Ovary (tissue), 9 donors: Measurements from ENCODE around the gene PLXNA4. TPM values are rescaled to one million over a fixed set of nuclear protein-coding genes. Genes with fewer than 3 reads are reported as not detected.

Source experiments
- DNase-seq, 5 donors: peaks; one replicate each; pipeline ENCODE4 v3.0.0-alpha.2; 2019 to 2020
- H3K27ac ChIP-seq, 2 donors: fragments of 200-600 bp; one replicate each; pipeline versions ENCODE4 v1.5.1 to v1.8.0; 2019 to 2022
- H3K27me3 ChIP-seq: fragments of 200-600 bp; one replicate; pipeline ENCODE4 v1.8.0; 2022
- H3K36me3 ChIP-seq: fragments of 200-600 bp; sonication (generic); one replicate; pipeline ENCODE4 v1.5.1; 2019
- H3K4me1 ChIP-seq: one replicate; pipeline ENCODE4 v1.8.1; 2013; ENCODE audit warnings: mild to moderate bottlenecking, moderate library complexity; ENCODE audit not compliant: insufficient read depth
- H3K4me3 ChIP-seq: fragments of 200-600 bp; sonication (generic); one replicate; pipeline ENCODE4 v1.5.1; 2017
- H3K9me3 ChIP-seq, 2 donors: fragments of 200-600 bp in 1 of 2; sonication (generic) in 1 of 2; one replicate each; pipeline versions ENCODE4 v1.5.1 to v1.8.1; 2013 to 2019; ENCODE audit warnings: mild to moderate bottlenecking in 1 of 2, moderate library complexity in 1 of 2
- CTCF ChIP-seq, 3 donors: fragments of 450-650 bp in 2 of 3; fragments of 200-600 bp in 1 of 3; IDR thresholded peaks; one replicate each; pipeline versions ENCODE4 v1.5.1 to v1.8.0; 2016 to 2022; ENCODE audit warnings: antibody characterized with exemption in 3 of 3, mild to moderate bottlenecking in 1 of 3
- EP300 ChIP-seq: sonication (generic); formaldehyde crosslinking; IDR thresholded peaks from one replicate; pipeline ENCODE4 v1.6.1; 2017; ENCODE audit warnings: antibody characterized with exemption
- POLR2A ChIP-seq: fragments of 450-650 bp; IDR thresholded peaks from one replicate; pipeline ENCODE4 v1.6.1; 2017; ENCODE audit warnings: antibody characterized with exemption, mild to moderate bottlenecking, moderate library complexity
- WGBS, 3 donors: extraction: QIAGEN DNeasy Blood & Tissue Kit in 1 of 3; methylation state at CpG; one replicate each; pipeline versions ENCODE4 v1.1.5 to v1.1.7; 2013 to 2017; 5-methylcytosine and 5-hydroxymethylcytosine counted together
- intact Hi-C, 4 donors: fragments of 100-400 bp; cut with DNase I; formaldehyde crosslinking; loops; one replicate each; pipeline versions ENCODE4 v1.11.0 to v1.15.1; 2022 to 2023
- polyA plus RNA-seq, 2 donors: library from polyadenylated mRNA; stranded (reverse); fragments of 200-250 nt in 1 of 2; fragments of 350-450 nt in 1 of 2; fragmentation: Illumina TruSeq in 1 of 2; extraction: RNeasy Lipid Tissue Mini Kit (QIAGEN cat#74804) in 1 of 2; gene quantifications; one replicate each; pipeline ENCODE4 v1.2.3, GENCODE V29; 2013 to 2014
- total RNA-seq, 7 donors: library from RNA; depleted of rRNA in 2 of 7; stranded (reverse); fragments of >200 nt in 2 of 7; fragmentation: NEBNext Ultra II Directional in 3 of 7; extraction: Animal tissue kit (Norgen Biotek cat#: 25700) in 3 of 7; gene quantifications; one replicate each; pipeline versions ENCODE4 v1.1.0 to v1.2.4, GENCODE V29; 2016 to 2023
- donor health status: DM: no; HTN: no; CAD: no; lungs with moderate emphysema.
- donor health status: DM: no; HTN: no; CAD: no.
- donor health status: Bipolar disorder and iron deficiency.
- donor health status: DM: yes; HTN: yes; CAD: no.
- donor health status: DM: no; HTN: no; CAD: no.
- donor health status: DM: yes; HTN: yes; CAD: no.

PLXNA4 gene
- total and polyA plus RNA-seq, 9 donors: 5.1 to 39.9 (median 11.4) TPM

DNA sequence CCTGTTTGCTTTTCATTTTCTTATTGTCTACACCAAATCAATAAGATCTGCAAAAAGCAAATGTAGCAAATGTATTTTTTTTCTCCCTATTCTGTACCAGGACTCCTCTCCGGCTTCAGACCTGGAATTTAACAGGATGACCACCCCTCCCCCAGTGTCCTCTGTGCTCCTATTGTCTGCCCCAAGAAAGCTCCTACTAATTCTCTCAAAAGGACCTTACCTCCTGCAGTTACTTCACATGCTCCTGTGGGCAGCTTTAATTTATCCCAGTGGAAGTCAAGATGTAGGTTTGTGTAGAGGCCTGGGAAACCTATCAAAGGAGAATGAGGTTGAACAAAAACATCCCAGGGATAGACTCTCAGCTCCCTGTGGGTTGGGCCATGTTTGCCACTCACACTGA lies 31.3 kb downstream of the PLXNA4 start:
- Histone ChIP-seq H3K36me3 (no peaks in the 10 kb centered on the region), H3K27ac (no peak overlapping the region), H3K4me3 (no peak overlapping the region), H3K4me1 (peaks cover 3% of the 10 kb centered on the region), H3K9me3 (no peaks in the 10 kb centered on the region), H3K27me3 (no peaks in the 10 kb centered on the region)
- TF ChIP-seq CTCF (IDR thresholded peaks at IDR 0.05) (no peak), POLR2A (no peak), EP300 (no peak)
- no peak for DNase-seq
- 88 to 95% (median 94%) methylated on average over 1 of the region's 1 CpG for WGBS, 3 donors
- intact Hi-C loops: no loop called here

DNA sequence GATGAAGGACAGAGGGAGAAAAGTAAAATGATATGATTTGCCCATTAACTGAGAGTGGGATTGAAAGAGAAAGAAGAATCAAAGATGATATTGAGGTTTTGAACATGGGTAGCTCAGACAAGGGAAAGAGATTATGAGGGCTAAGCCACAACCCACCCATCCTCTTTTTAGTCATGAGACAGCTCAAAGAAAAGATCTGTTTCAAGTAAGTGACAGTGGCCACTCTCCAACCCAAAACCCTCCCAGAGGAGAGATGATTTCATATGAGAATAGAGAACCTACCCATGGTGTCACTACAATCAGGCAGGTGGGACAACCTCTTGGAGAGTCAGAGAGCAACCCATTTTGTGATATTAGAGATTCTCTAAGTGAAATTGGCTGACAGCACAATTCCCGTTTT lies 32.2 kb downstream of the PLXNA4 start:
- Histone ChIP-seq H3K4me3 (no peak overlapping the region), H3K4me1 (peaks cover 3% of the 10 kb centered on the region), H3K9me3 (no peaks in the 10 kb centered on the region), H3K36me3 (no peaks in the 10 kb centered on the region), H3K27ac (no peak overlapping the region), H3K27me3 (no peaks in the 10 kb centered on the region)
- intact Hi-C loops: no loop called here
- WGBS, 3 donors: 84 to 97% (median 90%) methylated on average over 1 of the region's 1 CpG
- TF ChIP-seq POLR2A: no peak
- no peak for TF ChIP-seq CTCF (IDR thresholded peaks at IDR 0.05)
- no peak for TF ChIP-seq EP300
- no peak for DNase-seq

DNA sequence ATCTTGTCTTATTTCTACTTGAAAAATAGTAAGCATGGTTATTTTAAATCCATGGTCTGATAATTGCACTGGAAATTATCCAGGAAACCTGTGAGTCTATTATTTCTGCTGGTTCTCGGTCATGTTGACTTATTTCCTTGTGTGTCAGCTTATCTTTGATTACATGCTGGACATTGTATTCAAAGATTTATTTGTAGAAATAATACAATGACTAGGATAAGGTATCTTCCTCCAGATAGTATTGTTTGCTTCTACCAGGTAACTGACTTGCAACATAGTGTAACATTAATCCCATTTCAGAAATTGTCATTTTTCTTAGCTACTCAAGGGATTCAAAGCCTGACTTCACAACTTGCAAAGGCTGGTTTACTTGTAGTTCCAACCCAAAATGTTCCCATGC lies 33.4 kb downstream of the PLXNA4 start:
- no peaks in the 10 kb centered on the region for H3K9me3 ChIP-seq
- H3K27me3 ChIP-seq: no peaks in the 10 kb centered on the region
- no peak for DNase-seq
- 18 to 44% (median 41%) methylated on average over 1 of the region's 1 CpG for WGBS, 3 donors
- TF ChIP-seq EP300 (no peak), POLR2A (no peak), CTCF (IDR thresholded peaks at IDR 0.05) (no peak)
- no peaks in the 10 kb centered on the region for H3K36me3 ChIP-seq
- peaks cover 3% of the 10 kb centered on the region for H3K4me1 ChIP-seq
- no peak overlapping the region for H3K27ac ChIP-seq
- intact Hi-C loops: no loop called here
- no peak overlapping the region for H3K4me3 ChIP-seq

DNA sequence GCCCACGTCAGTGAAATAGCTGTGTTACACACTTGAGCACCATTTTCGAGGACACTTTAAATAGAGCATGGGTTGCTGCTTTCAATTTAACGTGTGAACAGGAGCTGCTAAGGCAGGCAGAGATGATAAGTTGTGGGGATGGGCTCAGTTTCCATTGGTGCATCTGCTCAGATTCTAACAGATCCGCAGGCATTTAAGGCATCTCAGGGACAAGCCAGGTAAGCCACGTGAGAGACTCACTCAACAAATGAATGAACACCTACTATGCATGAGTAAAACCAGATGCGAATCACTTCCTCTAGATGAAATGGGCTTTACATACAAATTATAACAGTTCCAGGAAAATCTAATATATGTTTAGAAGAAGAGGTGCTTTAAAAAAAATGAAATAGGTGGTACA lies 34.6 kb downstream of the PLXNA4 start:
- H3K4me1 ChIP-seq: peaks cover 3% of the 10 kb centered on the region
- 70 to 71% (median 71%) methylated on average over 6 of the region's 6 CpGs for WGBS, 3 donors
- no peak for DNase-seq
- no peaks in the 10 kb centered on the region for H3K36me3 ChIP-seq
- no peaks in the 10 kb centered on the region for H3K9me3 ChIP-seq
- TF ChIP-seq EP300 (no peak), CTCF (IDR thresholded peaks at IDR 0.05) (no peak), POLR2A (no peak)
- H3K27ac ChIP-seq: no peak overlapping the region
- no peaks in the 10 kb centered on the region for H3K27me3 ChIP-seq
- H3K4me3 ChIP-seq: no peak overlapping the region
- intact Hi-C loops: no loop called here
